ENCODE results near the gene SLC27A5. TPM values are rescaled to one million over a fixed set of nuclear protein-coding genes. Genes with fewer than 3 reads are reported as not detected.
"Not testable (repeated sequence)": the region's sequence is repeated elsewhere in the genome, so short reads cannot be mapped to it uniquely, and the experiment has no call there.

The SLC27A5 gene
- total RNA-seq, 4 donors from 2014 or later: 10.6 to 22.4 (median 17.7) TPM

DNA sequence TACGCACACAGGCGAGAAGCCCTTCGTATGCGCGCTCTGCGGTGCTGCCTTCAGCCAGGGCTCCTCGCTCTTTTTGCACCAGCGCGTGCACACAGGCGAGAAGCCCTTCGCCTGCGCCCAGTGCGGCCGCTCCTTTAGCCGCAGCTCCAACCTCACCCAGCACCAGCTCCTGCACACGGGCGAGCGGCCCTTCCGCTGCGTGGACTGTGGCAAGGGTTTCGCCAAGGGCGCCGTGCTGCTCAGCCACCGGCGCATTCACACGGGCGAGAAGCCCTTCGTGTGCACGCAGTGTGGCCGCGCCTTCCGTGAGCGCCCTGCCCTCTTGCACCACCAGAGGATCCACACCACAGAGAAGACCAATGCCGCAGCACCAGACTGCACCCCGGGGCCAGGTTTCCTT lies 55.7 kb downstream of the SLC27A5 start:
- Histone ChIP-seq H3K4me3 (replicated peaks in 1 of 3) (no peak overlapping the region), H3K27ac (no peak overlapping the region), H3K4me1 (peaks cover under 1 to 3% of the 10 kb centered on the region in 2 donors), H3K9me3 (no peaks in the 10 kb centered on the region), H3K36me3 (peaks cover 4 to 15% of the 10 kb centered on the region in 2 donors), H3K27me3 (no peaks in the 10 kb centered on the region)
- TF ChIP-seq, protein P1, sequence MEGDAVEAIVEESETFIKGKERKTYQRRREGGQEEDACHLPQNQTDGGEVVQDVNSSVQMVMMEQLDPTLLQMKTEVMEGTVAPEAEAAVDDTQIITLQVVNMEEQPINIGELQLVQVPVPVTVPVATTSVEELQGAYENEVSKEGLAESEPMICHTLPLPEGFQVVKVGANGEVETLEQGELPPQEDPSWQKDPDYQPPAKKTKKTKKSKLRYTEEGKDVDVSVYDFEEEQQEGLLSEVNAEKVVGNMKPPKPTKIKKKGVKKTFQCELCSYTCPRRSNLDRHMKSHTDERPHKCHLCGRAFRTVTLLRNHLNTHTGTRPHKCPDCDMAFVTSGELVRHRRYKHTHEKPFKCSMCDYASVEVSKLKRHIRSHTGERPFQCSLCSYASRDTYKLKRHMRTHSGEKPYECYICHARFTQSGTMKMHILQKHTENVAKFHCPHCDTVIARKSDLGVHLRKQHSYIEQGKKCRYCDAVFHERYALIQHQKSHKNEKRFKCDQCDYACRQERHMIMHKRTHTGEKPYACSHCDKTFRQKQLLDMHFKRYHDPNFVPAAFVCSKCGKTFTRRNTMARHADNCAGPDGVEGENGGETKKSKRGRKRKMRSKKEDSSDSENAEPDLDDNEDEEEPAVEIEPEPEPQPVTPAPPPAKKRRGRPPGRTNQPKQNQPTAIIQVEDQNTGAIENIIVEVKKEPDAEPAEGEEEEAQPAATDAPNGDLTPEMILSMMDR (IDR thresholded peaks at IDR 0.05): no peak
- TF ChIP-seq POLR2A (IDR thresholded peaks at IDR 0.05): no peak
- 96 to 97% methylated on average over 28 to 35 of the region's 35 CpGs for WGBS, 2 donors
- DNase-seq: no peak
- intact Hi-C loops (cut with DNase I): no loop called here

DNA sequence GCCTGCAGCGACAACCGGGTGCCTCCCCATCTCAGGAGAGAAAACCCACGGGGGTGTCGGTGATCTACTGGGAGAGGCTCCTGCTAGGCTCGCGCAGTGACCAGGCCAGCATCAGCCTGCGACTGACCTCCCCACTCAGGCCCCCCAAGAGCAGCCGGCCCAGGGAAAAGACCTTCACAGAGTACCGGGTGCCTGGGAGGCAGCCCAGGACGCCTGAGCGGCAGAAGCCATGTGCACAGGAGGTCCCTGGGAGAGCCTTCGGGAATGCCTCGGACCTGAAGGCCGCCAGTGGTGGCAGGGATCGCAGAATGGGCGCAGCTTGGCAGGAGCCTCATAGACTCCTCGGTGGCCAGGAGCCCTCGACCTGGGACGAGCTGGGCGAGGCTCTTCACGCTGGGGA lies 56.5 kb downstream of the SLC27A5 start:
- Histone ChIP-seq H3K27me3 (no peaks in the 10 kb centered on the region), H3K36me3 (peaks cover 4 to 15% of the 10 kb centered on the region in 2 donors), H3K4me3 (replicated peaks in 1 of 3) (no peak overlapping the region), H3K27ac (no peak overlapping the region), H3K9me3 (no peaks in the 10 kb centered on the region), H3K4me1 (peaks cover 7 to 9% of the 10 kb centered on the region in 2 donors)
- intact Hi-C loops (cut with DNase I): no loop called here
- DNase-seq: no peak
- 93 to 99% methylated on average over 4 to 15 of the region's 21 CpGs for WGBS, 2 donors
- no peak for TF ChIP-seq POLR2A (IDR thresholded peaks at IDR 0.05)
- TF ChIP-seq, protein P1 (IDR thresholded peaks at IDR 0.05): no peak

DNA sequence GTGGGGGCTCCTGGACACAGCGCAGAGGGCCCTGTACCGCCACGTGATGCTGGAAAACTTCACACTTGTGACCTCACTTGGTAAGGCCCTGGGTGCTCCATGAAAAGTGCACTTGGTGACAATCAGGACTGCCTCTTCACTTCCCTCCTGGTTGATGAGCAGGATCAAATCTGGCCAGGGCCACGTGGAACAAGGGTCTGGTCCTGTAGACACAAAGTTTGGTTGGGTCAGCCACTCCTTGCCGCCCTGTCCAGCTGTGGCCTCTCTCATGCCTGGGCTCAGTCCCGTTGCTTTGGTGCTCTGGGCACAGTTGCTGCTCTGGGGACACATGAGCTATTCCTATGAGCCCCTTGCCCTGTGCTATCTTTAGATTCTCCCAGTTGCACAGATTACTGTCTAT lies 58.0 kb downstream of the SLC27A5 start:
- intact Hi-C loops (cut with DNase I): no loop called here
- Histone ChIP-seq H3K27me3 (no peaks in the 10 kb centered on the region), H3K4me3 (replicated peaks in 1 of 3) (no peak overlapping the region), H3K4me1 (peaks cover 7 to 9% of the 10 kb centered on the region in 2 donors), H3K36me3 (peaks cover 4 to 15% of the 10 kb centered on the region in 2 donors), H3K27ac (no peak overlapping the region), H3K9me3 (no peaks in the 10 kb centered on the region)
- TF ChIP-seq, protein P1 (IDR thresholded peaks at IDR 0.05): no peak
- no peak for TF ChIP-seq POLR2A (IDR thresholded peaks at IDR 0.05)
- WGBS, 2 donors: 94 to 98% methylated on average over 6 of the region's 6 CpGs
- no peak for DNase-seq

DNA sequence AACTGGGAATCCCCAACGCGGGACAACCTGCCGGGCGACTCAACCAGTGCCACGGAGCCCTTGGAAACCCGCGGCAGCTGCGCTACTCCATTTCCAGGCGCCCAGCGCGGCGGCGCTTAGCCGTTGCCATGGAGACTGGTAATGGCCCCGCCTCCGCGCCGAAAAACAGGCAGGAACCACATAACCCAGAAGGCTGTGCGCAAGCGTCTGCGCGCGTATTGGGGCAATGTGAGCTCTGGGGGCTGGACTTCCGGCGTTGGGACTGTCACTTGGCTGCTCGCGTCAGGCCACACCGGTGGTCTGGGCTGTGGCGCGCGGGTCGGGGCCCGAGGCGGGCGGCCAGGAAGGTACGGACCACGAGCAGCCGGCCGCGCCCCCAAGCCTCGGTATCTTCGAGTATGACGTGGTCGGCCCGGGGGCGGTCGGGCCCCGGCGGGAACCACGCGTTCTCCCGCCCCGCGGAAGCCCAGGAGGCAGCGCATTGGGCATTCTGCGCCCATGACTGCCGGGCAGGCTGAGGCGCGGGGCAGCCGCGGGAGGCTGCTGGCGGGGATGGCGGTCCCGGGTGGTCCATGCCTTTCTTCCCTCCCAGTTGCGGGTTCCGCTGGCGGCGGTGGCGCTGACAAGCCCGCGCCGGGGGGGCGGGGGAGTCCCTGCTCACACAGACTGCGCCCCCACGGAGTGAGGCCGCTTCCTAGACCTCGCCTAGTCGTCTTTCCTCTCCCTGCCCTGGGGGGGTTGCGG lies 60.3 kb downstream of the SLC27A5 start, which contains the start of gene ZNF324B:
Gene ZNF324B (plus strand): TSS at position 265 of the 744 bp plus-strand sequence. CDS start 2,080 bp downstream, outside the sequence.
- no peak within 1 kb of the TSS for H3K27ac ChIP-seq
- H3K4me1 ChIP-seq: peaks cover 7 to 9% of the 10 kb centered on the region in 2 donors
- TF ChIP-seq, protein P1 (IDR thresholded peaks at IDR 0.05): peak in 1 of 6 experiments; percentile 4
- TF ChIP-seq POLR2A (IDR thresholded peaks at IDR 0.05): peak in 1 of 2 donors; percentile 70
- H3K4me3 ChIP-seq (replicated peaks in 1 of 3): peak within 1 kb of the TSS; percentile 39 to 81 (median 73)
- 0% methylated on average over 5 to 36 of the region's 79 CpGs for WGBS, 2 donors
- H3K36me3 ChIP-seq: peaks cover 0 to 12% of the 10 kb centered on the region in 2 donors
- intact Hi-C loops (cut with DNase I): no loop called here
- H3K9me3 ChIP-seq: no peaks in the 10 kb centered on the region
- DNase-seq: peak; percentile 99
- no peaks in the 10 kb centered on the region for H3K27me3 ChIP-seq

DNA sequence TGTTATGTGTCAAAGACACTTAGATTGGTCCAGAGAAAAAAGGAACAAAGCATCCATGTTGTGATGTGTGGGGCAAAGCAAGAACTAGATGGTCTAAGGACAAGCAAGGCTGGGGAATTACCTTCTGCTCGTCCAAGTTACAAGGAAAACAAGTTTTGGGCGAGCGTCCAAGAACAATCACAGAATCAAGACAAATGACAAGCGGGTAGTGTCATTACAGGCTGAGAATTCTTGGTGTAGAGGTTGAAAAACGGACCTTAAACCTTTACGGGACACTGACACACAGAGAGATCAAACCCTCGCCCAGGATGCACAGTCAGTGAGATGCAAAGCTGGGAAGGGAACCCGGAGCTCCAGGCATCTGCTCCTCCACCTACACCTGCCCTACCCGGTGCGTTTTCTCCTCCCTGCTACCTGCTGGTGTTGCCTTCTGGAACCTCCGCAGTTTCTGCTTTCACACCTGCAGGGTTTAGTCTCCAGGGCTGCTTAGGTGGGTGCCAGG lies 60.9 kb downstream of the SLC27A5 start:
- no peak overlapping the region for H3K27ac ChIP-seq

DNA sequence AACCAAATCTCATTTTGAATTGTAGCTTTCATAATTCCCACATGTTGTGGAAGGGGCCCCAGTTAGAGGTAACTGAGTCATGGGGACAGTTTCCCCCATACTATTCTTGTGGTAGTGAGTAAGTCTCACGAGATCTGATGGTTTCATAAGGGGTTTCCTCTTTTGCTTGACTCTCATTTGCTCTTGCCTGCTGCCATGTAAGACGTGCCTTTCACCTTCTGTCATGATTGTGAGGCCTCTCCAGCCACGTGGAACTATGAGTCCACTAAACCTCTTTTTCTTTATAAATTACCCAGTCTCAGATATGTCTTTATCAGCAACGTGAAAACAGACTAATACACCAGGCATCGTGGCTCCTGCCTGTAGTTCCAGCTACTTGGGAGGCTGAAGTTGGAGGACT lies 61.8 kb downstream of the SLC27A5 start:
- H3K4me3 ChIP-seq (replicated peaks in 1 of 3); H3K27ac ChIP-seq; intact Hi-C loops (cut with DNase I); DNase-seq; H3K4me1 ChIP-seq; H3K36me3 ChIP-seq; H3K9me3 ChIP-seq; H3K27me3 ChIP-seq: not testable (repeated sequence)
- WGBS, 2 donors: 68 to 77% methylated on average over 5 of the region's 5 CpGs

More for the DNA sequence above, 60.9 kb downstream of the SLC27A5 start:
- H3K9me3 ChIP-seq: no peaks in the 10 kb centered on the region
- peak; percentile 62 to 66 for DNase-seq
- peaks cover 7 to 9% of the 10 kb centered on the region in 2 donors for H3K4me1 ChIP-seq
- H3K4me3 ChIP-seq (replicated peaks in 1 of 3): peak overlapping the region; percentile 39 to 81 (median 73)
- 2 to 3% methylated on average over 11 of the region's 11 CpGs for WGBS, 2 donors
- H3K36me3 ChIP-seq: peaks cover 0 to 7% of the 10 kb centered on the region in 2 donors
- TF ChIP-seq POLR2A (IDR thresholded peaks at IDR 0.05): no peak
- TF ChIP-seq, protein P1 (IDR thresholded peaks at IDR 0.05): no peak
- intact Hi-C loops (cut with DNase I): no loop called here
- no peaks in the 10 kb centered on the region for H3K27me3 ChIP-seq

DNA sequence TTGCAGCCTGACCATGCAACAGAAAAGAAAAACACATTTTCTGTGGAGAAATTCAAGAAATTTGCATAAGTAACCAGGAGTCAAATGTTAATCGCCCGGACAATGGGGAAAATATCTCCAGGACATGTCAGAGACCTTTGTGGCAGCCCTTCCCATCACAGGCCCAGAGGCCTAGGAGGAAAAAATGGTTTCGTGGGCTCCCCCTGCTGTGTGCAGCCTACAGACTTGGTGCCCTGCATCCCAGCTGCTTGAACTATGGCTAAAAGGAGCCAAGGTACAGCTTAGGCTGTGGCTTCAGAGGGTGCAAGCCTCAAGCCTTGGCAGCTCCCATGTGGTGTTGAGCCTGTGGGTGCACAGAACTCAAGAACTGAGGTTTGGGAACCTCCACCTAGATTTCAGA lies 62.9 kb downstream of the SLC27A5 start:
- WGBS, 2 donors: 75 to 81% methylated on average over 3 of the region's 3 CpGs
- H3K4me3 ChIP-seq (replicated peaks in 1 of 3); H3K9me3 ChIP-seq; DNase-seq; H3K4me1 ChIP-seq; intact Hi-C loops (cut with DNase I); H3K36me3 ChIP-seq; H3K27ac ChIP-seq; H3K27me3 ChIP-seq: not testable (repeated sequence)
